Left ventricle myocardium inferior (tissue), 1 donor: ENCODE data around the gene KCNQ1. TPM values are rescaled to one million over a fixed set of nuclear protein-coding genes. Genes with fewer than 3 reads are reported as not detected.

ENCODE experiments used
- DNase-seq: peaks from one replicate; pipeline ENCODE4 v3.0.0-alpha.2; 2020
- H3K27ac ChIP-seq: fragments of 200-600 bp; replicated peaks from 2 replicates; pipeline ENCODE4 v1.8.0; 2021
- H3K27me3 ChIP-seq: fragments of 200-600 bp; 2 replicates; pipeline ENCODE4 v1.8.0; 2021; ENCODE audit warnings: low read depth
- H3K36me3 ChIP-seq: fragments of 200-600 bp; 2 replicates; pipeline ENCODE4 v1.8.0; 2021
- H3K4me1 ChIP-seq: fragments of 200-600 bp; 2 replicates; pipeline ENCODE4 v1.8.0; 2021
- H3K4me3 ChIP-seq: fragments of 200-600 bp; 2 replicates; pipeline ENCODE4 v1.8.0; 2021; ENCODE audit warnings: mild to moderate bottlenecking, moderate library complexity
- H3K9me3 ChIP-seq: fragments of 200-600 bp; replicated peaks from 2 replicates; pipeline ENCODE4 v1.8.0; 2021
- intact Hi-C: fragments of 100-400 bp; cut with micrococcal nuclease; formaldehyde crosslinking; loops from one replicate; pipeline ENCODE4 v1.11.0; 2022
- total RNA-seq: library from RNA; stranded (reverse); fragmentation: NEBNext Ultra II Directional; extraction: Animal tissue kit (Norgen Biotek cat#: 25700); gene quantifications from one replicate; pipeline ENCODE4 v1.2.1, GENCODE V29; 2021
- TF ChIP-seq, protein P1 (sequence below): fragments of 200-600 bp; IDR thresholded peaks from 2 replicates; pipeline ENCODE4 v1.8.0; 2021; ENCODE audit warnings: antibody characterized with exemption, mild to moderate bottlenecking, borderline replicate concordance
- donor health status: DM: no; HTN: yes; CAD: no; lungs with severe emphysema.

KCNQ1 gene
- total RNA-seq, 1 donor from 2014 or later, result 41.8 TPM

GRCh38 chr11:2849994-2850770, 405.4 kb downstream of the KCNQ1 start:
- TF ChIP-seq, protein P1, sequence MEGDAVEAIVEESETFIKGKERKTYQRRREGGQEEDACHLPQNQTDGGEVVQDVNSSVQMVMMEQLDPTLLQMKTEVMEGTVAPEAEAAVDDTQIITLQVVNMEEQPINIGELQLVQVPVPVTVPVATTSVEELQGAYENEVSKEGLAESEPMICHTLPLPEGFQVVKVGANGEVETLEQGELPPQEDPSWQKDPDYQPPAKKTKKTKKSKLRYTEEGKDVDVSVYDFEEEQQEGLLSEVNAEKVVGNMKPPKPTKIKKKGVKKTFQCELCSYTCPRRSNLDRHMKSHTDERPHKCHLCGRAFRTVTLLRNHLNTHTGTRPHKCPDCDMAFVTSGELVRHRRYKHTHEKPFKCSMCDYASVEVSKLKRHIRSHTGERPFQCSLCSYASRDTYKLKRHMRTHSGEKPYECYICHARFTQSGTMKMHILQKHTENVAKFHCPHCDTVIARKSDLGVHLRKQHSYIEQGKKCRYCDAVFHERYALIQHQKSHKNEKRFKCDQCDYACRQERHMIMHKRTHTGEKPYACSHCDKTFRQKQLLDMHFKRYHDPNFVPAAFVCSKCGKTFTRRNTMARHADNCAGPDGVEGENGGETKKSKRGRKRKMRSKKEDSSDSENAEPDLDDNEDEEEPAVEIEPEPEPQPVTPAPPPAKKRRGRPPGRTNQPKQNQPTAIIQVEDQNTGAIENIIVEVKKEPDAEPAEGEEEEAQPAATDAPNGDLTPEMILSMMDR, result no peak
- no peak for DNase-seq

DNA sequence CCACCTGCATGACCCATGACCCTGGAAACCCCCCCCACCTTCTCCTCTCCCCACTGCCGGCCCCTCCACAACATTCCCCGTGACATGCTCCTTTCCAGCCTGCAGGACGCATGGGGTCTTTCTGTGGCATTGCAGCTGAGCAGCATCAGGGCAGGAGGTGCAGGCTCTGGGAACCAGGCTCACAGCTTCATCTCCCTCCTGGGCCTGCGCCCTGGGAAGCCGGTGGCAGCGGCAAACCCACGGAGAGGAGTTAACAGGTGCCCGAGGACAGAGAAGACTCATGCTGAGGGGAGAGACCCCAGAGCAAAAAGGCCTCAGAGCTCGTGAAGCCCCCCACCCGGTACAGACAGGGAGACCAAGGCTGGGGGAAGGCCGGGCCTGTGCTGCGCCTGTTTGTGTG, 408.6 kb downstream of the KCNQ1 start:
- intact Hi-C loops, result no loop called here
- no peak overlapping the region for H3K4me3 ChIP-seq
- no peak for DNase-seq
- no peaks in the 10 kb centered on the region for H3K27me3 ChIP-seq
- no peaks in the 10 kb centered on the region for H3K4me1 ChIP-seq
- H3K27ac ChIP-seq, result no peak overlapping the region
- H3K36me3 ChIP-seq, result no peaks in the 10 kb centered on the region
- H3K9me3 ChIP-seq, result no peaks in the 10 kb centered on the region
- TF ChIP-seq, protein P1, result no peak

More at GRCh38 chr11:2849994-2850770, 405.4 kb downstream of the KCNQ1 start:
- intact Hi-C loops, result no loop called here
- Histone ChIP-seq H3K27me3 (no peaks in the 10 kb centered on the region), H3K9me3 (no peaks in the 10 kb centered on the region), H3K4me1 (no peaks in the 10 kb centered on the region), H3K4me3 (no peak overlapping the region), H3K27ac (no peak overlapping the region), H3K36me3 (no peaks in the 10 kb centered on the region)

GRCh38 chr11:2853997-2854560, 409.3 kb downstream of the KCNQ1 start:
- no peaks in the 10 kb centered on the region for H3K4me1 ChIP-seq
- H3K27ac ChIP-seq, result no peak overlapping the region
- no peak for DNase-seq
- no peaks in the 10 kb centered on the region for H3K9me3 ChIP-seq
- no peak overlapping the region for H3K4me3 ChIP-seq
- TF ChIP-seq, protein P1, result no peak
- H3K27me3 ChIP-seq, result no peaks in the 10 kb centered on the region
- intact Hi-C loops, result no loop called here
- H3K36me3 ChIP-seq, result no peaks in the 10 kb centered on the region

GRCh38 chr11:2855162-2855561, 410.4 kb downstream of the KCNQ1 start:
- intact Hi-C loops, result no loop called here
- Histone ChIP-seq H3K27ac (no peak overlapping the region), H3K4me1 (no peaks in the 10 kb centered on the region), H3K36me3 (no peaks in the 10 kb centered on the region), H3K4me3 (no peak overlapping the region), H3K27me3 (no peaks in the 10 kb centered on the region), H3K9me3 (no peaks in the 10 kb centered on the region)
- TF ChIP-seq, protein P1, result no peak
- no peak for DNase-seq

DNA sequence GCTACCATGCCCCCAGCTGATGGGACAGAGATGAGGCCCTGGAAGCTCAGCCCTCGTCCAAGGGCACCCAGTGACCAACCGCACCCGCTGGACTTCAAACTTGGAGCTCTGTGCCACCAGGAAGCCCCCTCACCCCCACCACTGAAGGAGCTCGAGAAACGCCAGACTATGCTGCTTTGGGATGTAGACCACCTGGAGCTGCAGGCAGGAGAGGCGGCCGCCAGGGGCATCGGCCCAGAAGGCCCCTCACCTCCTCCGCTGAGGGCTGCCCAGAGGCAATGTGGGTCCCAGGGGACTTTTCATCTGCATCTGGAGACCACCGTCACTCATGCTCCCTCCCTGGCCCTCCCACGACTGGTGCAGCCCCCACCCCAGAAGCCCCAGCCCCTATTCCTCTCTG, 412.5 kb downstream of the KCNQ1 start:
- H3K27ac ChIP-seq, result no peak overlapping the region
- no peaks in the 10 kb centered on the region for H3K36me3 ChIP-seq
- intact Hi-C loops, result no loop called here
- peaks cover 3% of the 10 kb centered on the region for H3K4me1 ChIP-seq
- TF ChIP-seq, protein P1, result no peak
- DNase-seq, result no peak
- H3K27me3 ChIP-seq, result peaks cover 16% of the 10 kb centered on the region
- no peak overlapping the region for H3K4me3 ChIP-seq
- no peaks in the 10 kb centered on the region for H3K9me3 ChIP-seq
